Lower leg skin (tissue), 3 donors: Measurements from ENCODE around the gene ZNF100.

Source experiments
- CTCF ChIP-seq, 3 donors: fragments of 450-650 bp; IDR thresholded peaks; one replicate each; pipeline ENCODE4 v1.5.1; 2016; ENCODE audit warnings: antibody characterized with exemption in 3 of 3, mild to moderate bottlenecking in 3 of 3, moderate library complexity in 2 of 3
- POLR2A ChIP-seq, 2 donors: fragments of 450-650 bp; IDR thresholded peaks; one replicate each; pipeline ENCODE4 v1.6.1; 2016 to 2017; ENCODE audit warnings: antibody characterized with exemption in 2 of 2, mild to moderate bottlenecking in 1 of 2, moderate library complexity in 1 of 2

- TF ChIP-seq POLR2A (IDR thresholded peaks at IDR 0.05): no peak
- TF ChIP-seq CTCF (IDR thresholded peaks at IDR 0.05): no peak
Measured at GRCh38 chr19:21698215-21698614, 69.2 kb downstream of the ZNF100 start.
